HepG2 (cell line): ENCODE results near the gene ABCC5. TPM values are rescaled to one million over a fixed set of nuclear protein-coding genes. Genes with fewer than 3 reads are reported as not detected.

Source experiments
- AKAP8 ChIP-seq: sonication (generic); formaldehyde crosslinking; IDR thresholded peaks from 2 replicates; pipeline ENCODE4 v1.5.1; 2020; ENCODE audit warnings: mild to moderate bottlenecking, missing genetic modification reagents
- BORCS8-MEF2B ChIP-seq: sonication (generic); formaldehyde crosslinking; IDR thresholded peaks from 2 replicates; pipeline ENCODE4 v1.8.0; 2022; ENCODE audit warnings: mild to moderate bottlenecking, missing genetic modification reagents
- ETS1 ChIP-seq: sonication (generic); formaldehyde crosslinking; IDR thresholded peaks from 2 replicates; pipeline ENCODE4 v1.4.0; 2020; ENCODE audit warnings: missing genetic modification reagents
- HMGXB3 ChIP-seq: sonication (generic); formaldehyde crosslinking; IDR thresholded peaks from 2 replicates; pipeline ENCODE4 v1.4.0; 2020; ENCODE audit warnings: missing genetic modification reagents, borderline replicate concordance
- HNRNPL ChIP-seq: fragments of 200-400 bp; formaldehyde crosslinking; IDR thresholded peaks from 2 replicates; pipeline ENCODE4 v1.6.1; 2017; ENCODE audit warnings: mild to moderate bottlenecking, low read depth, low read length
- HOXA3 ChIP-seq: sonication (generic); formaldehyde crosslinking; IDR thresholded peaks from 2 replicates; pipeline ENCODE4 v1.5.0; 2020; ENCODE audit warnings: missing genetic modification reagents
- JARID2 ChIP-seq: sonication (generic); formaldehyde crosslinking; IDR thresholded peaks from 2 replicates; pipeline ENCODE4 v1.8.1; 2023; ENCODE audit warnings: missing genetic modification reagents, inconsistent platforms; ENCODE audit not compliant: insufficient replicate concordance
- MYPOP ChIP-seq: sonication (generic); formaldehyde crosslinking; IDR thresholded peaks from 2 replicates; pipeline ENCODE4 v1.8.1; 2023; ENCODE audit warnings: mild to moderate bottlenecking, moderate library complexity, missing genetic modification reagents
- SMARCE1 ChIP-seq: fragments of 450-650 bp; IDR thresholded peaks from 2 replicates; pipeline ENCODE4 v1.6.1; 2017; ENCODE audit warnings: borderline replicate concordance
- UBTF ChIP-seq: sonication (generic); formaldehyde crosslinking; IDR thresholded peaks from 2 replicates; pipeline ENCODE4 v1.4.0; 2020; ENCODE audit warnings: mild to moderate bottlenecking, missing genetic modification reagents
- ZBTB44 ChIP-seq: sonication (generic); formaldehyde crosslinking; IDR thresholded peaks from 2 replicates; pipeline ENCODE4 v1.4.0; 2020; ENCODE audit warnings: missing genetic modification reagents
- ZFP62 ChIP-seq: sonication (generic); formaldehyde crosslinking; IDR thresholded peaks from 2 replicates; pipeline ENCODE4 v1.4.0; 2020; ENCODE audit warnings: missing genetic modification reagents
- ZNF143 ChIP-seq: sonication (generic); formaldehyde crosslinking; IDR thresholded peaks from 2 replicates; pipeline ENCODE4 v1.4.0; 2020; ENCODE audit warnings: missing genetic modification reagents
- ZNF383 ChIP-seq: sonication (generic); formaldehyde crosslinking; IDR thresholded peaks from 2 replicates; pipeline ENCODE4 v1.4.0; 2020; ENCODE audit warnings: missing genetic modification reagents, mild to moderate bottlenecking, borderline replicate concordance
- ZNF569 ChIP-seq: sonication (generic); formaldehyde crosslinking; IDR thresholded peaks from 2 replicates; pipeline ENCODE4 v1.5.0; 2020; ENCODE audit warnings: mild to moderate bottlenecking, missing genetic modification reagents, moderate library complexity, borderline replicate concordance
- polyA plus RNA-seq, 8 experiments: library from polyadenylated mRNA; depleted of rRNA in 3 of 8; stranded (reverse) in 7 of 8; unstranded in 1 of 8; fragments of >200 nt; fragmentation: Illumina TruSeq in 4 of 8; extraction: Trizol in 4 of 8; gene quantifications; 2 replicates each; pipeline versions ENCODE4 v1.2.1 to v1.2.3, GENCODE V29; 2011 to 2016; ENCODE audit warnings: low read depth in 4 of 8, missing spikeins in 1 of 8, mixed read lengths in 1 of 8; ENCODE audit not compliant: insufficient read depth in 1 of 8
- total RNA-seq, 5 experiments: library from RNA; depleted of rRNA; stranded (reverse); fragments of >200 nt; fragmentation: Illumina TruSeq; extraction: Trizol; gene quantifications; 2 replicates each; pipeline ENCODE4 v1.2.3, GENCODE V29; 2016; ENCODE audit warnings: low read depth in 1 of 5

The ABCC5 gene
- total and polyA plus RNA-seq, 2 of the 13 experiments (the other 11 are each of a cell fraction or from before 2014, with no cell fraction given), result 12.5 to 12.7 TPM

- peak; percentile 85; the same call in 1 of the 2 replicates for TF ChIP-seq HMGXB3
- no peak for TF ChIP-seq AKAP8 (CRISPR knock-in tag)
- peak; percentile 72; the same call in 1 of the 2 replicates for TF ChIP-seq ZBTB44 (CRISPR knock-in tag)
- peak; percentile 86 for TF ChIP-seq HNRNPL
- TF ChIP-seq ZNF569 (CRISPR knock-in tag), result no peak
- TF ChIP-seq BORCS8-MEF2B (CRISPR knock-in tag), result peak; percentile 93
- TF ChIP-seq ZNF143, result peak; percentile 71
- TF ChIP-seq ETS1 (CRISPR knock-in tag), result no peak
- peak; percentile 97 for TF ChIP-seq HOXA3
- TF ChIP-seq JARID2 (CRISPR knock-in tag), result peak; percentile 58
- TF ChIP-seq MYPOP (CRISPR knock-in tag), result peak; percentile 53; the same call in 1 of the 2 replicates
- TF ChIP-seq ZNF383 (CRISPR knock-in tag), result no peak
- TF ChIP-seq UBTF (CRISPR knock-in tag), result peak; percentile 87
- TF ChIP-seq SMARCE1, result no peak
- no peak for TF ChIP-seq ZFP62 (CRISPR knock-in tag)
Measured at GRCh38 chr3:183884427-183885296, 133.0 kb downstream of the ABCC5 start, which contains the start of gene PARL (continued).
